SK-N-DZ (cell line): ENCODE data around the gene MMP23B.

Experiments
- DNase-seq: peaks from one replicate; pipeline ENCODE4 v3.0.0-alpha.2; 2015; ENCODE audit warnings: low spot score

MMP23B gene

GRCh38 chr1:1602304-1602967 lies 29.5 kb upstream of the MMP23B start:
- no peak for DNase-seq

DNA sequence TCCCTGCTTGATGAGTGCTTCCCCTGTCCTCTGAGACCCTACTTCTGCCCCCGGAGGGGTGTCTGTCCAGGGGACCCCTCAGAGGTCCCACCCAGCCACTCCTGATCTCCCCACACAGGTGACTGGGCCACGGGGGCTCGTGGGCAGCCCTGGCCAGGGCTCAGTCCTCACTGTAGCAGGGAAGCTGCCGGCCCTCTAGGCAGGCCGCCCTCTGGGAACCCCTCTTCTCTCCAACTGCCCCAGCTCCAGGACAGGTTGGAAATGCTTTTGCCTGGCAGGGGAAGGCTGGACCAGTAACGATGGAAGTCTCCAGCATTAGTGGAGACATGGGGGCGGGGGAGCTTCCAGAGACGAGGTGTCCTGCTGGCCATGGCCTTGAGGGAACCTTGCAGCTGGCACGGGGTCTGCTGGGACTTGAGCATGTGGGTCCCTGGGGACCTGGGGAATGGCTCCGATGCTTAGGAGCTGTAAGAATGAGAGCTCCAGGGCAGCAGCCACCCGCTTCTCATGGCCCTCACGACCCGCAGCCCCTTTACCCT lies 28.9 kb upstream of the MMP23B start:
- DNase-seq: peak; percentile 57

DNA sequence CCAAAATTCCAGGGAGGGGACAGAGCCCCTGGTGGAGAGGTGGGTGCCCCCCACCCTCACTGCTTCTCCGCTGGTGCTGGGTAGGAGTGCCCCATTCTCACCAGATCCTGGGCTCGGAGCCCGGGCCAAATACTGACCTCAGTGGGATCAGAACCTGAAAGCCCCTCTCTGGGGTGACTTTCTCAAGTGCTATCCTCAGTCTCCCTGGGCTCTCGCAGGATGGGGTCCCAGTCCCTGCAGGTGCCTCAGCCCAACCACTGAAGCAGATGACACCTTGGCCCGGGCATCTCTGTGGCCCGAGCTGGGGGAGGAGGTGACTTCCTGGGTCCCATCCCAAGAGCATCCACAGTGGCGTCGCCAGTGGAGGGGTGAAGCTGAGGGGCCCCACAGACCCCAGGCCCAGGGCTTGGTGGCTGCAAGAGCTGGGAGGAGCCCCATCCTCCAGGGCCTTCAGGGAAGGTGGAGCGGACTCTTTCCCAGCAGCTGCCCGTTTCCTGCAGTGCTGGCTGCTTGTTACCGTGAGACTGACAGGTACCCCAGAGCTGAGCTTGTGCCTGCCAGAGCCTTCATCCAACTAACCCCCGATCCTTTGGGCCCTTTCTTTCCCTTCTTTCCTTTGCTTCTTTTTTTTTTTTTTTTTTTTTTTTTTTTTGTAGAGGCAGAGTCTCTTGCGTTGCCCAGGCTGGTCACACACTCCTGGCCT lies 28.2 kb upstream of the MMP23B start:
- DNase-seq: no peak

GRCh38 chr1:1604374-1605033 lies 27.5 kb upstream of the MMP23B start:
- DNase-seq: no peak

DNA sequence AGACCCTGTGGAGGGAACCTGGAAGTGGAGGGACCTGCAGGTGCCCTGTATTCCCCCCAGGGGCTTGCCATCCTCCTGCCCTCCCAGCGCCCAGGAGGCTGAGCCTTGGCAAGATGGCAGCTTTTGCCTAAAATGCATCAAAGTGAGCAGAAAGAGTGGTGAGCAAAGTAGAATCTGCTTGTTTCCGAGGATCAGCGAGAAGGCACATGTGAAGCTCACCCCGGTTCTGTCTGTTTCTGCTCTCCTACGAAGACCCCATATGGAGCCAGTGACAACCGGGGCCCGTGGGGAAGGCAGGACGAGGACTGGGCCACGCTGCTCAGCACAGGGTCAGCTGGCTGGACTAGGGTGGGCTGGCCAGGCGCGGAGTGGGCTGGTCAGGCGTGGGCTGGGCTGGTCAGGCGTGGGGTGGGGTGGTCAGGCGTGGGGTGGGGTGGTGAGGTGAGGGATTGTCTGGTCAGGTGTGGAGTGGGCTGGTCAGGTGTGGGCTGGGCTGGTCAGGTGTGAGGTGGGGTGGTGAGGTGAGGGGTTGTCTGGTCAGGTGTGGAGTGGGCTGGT lies 26.9 kb upstream of the MMP23B start:
- no peak for DNase-seq

- DNase-seq: no peak
Measured at GRCh38 chr1:1605724-1606123, 26.2 kb upstream of the MMP23B start.

DNA sequence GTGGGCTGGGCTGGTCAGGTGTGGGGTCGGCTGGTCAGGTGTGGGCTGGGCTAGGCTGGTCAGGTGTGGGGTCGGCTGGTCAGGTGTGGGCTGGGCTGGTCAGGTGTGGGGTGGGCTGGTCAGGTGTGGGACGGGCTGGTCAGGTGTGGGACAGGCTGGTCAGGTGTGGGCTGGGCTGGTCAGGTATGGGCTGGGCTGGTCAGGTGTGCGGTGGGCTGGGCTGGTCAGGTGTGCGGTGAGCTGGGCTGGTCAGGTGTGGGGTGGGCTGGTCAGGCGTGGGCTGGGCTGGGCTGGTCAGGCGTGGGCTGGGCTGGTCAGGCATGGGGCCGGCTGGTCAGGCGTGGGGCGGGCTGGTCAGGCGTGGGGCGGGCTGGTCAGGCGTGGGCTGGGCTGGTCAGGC lies 25.7 kb upstream of the MMP23B start:
- no peak for DNase-seq

DNA sequence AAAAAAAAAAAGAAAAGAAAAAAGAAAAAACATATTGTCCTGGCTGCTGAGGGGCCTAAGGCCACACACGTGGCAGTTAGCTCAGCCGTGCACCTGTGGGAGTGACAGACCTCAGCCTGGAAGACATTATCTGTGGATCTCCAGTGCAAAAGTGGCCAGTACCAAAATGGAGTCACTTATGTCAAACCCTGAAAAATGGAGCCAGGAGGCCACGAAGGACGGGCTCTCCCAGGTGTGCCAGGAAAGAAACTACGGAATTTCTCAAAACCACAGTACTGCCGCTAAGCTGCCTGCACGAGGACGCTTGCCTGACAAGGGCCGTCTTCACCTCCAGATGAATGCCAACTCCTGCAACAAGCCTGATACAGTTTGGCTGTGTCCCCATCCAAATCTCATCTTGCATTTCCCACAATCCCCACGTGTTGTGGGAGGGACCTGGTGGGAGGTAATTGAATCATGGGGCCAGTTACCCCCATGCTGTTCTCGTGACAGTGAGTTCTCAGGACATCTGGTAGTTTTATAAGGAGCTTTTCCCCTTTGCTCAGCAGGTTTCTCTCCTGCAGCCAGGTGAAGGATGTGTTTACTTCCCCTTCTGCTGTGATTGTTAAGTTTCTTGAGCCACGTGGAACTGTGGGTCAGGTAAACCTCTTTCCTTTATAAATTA lies 22.0 kb upstream of the MMP23B start:
- peak; percentile 69 for DNase-seq

GRCh38 chr1:1610796-1611195 lies 21.2 kb upstream of the MMP23B start:
- DNase-seq: no peak

DNA sequence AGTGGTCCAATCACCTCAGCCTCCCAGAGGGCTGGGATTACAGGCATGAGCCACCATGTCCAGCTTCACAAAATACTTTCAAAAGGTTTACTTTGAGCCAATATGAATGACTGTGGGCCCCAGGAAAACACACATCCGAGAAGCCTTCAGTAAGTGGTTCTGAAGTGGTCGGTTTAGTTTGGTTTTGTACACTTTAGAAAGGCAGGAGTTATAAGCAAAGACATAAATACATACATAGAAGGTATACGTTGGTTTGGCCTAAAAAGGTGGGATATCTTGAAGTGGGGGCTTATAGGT lies 19.9 kb upstream of the MMP23B start:
- no peak for DNase-seq

DNA sequence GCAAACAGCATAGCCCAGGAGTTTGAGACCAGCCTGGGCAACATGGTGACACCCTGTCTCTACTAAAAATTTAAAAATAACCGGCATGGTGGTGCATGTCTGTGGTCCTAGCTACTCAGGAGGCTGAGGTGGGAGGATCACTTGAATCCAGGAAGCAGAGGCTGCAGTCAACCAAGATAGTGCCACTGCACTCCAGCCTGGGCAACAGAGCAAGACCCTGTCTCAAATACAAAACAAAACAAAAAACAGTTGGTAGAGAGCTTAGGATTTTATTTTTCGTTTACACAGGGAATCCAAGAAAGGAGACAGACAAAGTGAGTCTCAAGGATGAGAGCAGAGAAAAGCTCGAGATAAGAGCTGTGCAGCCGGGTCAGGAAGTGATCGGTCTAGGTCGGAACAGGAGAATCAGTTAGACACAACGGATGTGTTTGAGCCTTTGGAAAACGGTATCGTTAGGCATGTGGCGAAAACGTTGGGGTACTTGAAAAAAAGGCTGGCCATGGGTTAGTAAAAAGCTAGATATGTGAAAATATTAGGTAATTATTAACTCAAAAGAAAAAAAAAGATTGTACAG lies 18.4 kb upstream of the MMP23B start:
- DNase-seq: no peak

DNA sequence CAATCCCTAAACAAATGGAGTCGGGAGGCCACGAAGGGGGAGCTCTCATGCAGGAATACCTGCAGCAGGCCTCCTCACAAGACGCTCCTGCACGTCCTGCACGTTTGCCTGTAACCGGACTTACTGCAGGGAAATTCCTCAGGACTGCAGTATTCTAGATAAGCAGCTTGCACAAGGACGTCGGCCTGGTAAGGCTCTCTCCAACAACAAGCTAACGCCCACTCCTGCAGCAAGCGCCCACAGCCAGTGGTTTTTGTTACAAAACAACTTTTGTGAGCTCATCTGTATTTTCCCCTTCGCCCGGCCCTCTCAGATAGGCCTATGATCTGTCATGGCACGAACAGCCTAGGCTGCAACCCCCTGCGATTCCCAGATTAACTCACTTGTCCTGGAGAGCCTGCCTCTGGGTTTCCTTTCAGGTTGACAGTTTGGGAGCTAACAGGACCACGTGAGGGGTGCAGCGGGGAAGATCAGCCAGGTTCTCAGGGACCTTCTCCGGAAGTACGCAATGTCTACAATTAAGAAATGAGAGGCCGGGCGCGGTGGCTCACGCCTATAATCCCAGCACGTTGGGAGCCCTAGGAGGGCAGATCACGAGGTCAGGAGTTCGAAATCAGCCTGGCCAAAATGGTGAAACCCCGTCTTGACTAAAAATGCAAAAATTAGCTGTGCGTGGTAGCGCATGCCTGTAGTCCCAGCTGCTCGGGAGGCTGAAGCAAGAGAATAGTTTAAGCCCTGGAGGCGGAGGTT lies 17.6 kb upstream of the MMP23B start:
- DNase-seq: no peak

GRCh38 chr1:1614954-1615255 lies 17.1 kb upstream of the MMP23B start:
- DNase-seq: no peak

DNA sequence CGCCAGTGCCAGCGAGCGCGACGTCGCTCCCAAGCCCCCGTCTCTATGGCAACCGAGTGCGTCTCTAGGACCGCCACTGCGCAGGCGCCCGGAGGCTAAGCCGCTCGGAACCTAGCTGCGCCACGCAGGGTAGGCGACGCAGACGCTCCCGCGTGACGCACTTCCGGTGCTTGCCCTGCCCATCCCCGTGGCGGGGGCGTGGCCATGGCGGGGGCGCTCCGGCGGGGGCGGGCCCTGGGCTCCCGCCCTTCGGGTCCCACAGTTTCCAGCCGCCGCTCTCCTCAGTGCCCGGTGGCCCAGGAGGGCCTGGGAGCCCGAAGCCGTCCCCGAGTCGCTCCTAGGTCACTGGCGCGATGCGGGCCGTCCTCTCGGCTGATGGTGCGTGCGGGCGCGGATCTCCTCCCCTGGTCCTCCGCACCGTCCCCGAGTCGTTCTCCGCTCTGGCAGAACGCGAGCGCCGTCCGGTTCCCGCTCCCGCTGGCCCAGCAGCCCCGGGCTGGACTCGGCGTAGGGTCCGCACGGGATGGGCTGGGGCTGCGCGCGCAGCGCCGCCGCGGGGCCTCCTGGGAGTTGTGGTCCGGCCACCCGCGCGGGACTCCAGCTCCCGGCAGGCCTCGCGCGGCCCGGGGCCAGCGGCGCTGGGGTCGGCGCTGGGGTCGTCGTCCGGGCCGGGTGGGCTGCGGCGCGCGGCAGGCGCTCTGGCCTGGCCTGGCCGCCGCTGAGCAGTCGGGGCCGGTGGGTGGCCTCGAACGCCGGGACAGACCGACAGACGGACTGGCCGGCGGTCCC lies 16.5 kb upstream of the MMP23B start, which contains the start of gene MIB2:
Gene MIB2, plus strand, starts transcription at position 245 of the 789 bp plus-strand sequence. CDS start 7,953 bp downstream, outside the sequence.
- DNase-seq: peak; percentile 94

DNA sequence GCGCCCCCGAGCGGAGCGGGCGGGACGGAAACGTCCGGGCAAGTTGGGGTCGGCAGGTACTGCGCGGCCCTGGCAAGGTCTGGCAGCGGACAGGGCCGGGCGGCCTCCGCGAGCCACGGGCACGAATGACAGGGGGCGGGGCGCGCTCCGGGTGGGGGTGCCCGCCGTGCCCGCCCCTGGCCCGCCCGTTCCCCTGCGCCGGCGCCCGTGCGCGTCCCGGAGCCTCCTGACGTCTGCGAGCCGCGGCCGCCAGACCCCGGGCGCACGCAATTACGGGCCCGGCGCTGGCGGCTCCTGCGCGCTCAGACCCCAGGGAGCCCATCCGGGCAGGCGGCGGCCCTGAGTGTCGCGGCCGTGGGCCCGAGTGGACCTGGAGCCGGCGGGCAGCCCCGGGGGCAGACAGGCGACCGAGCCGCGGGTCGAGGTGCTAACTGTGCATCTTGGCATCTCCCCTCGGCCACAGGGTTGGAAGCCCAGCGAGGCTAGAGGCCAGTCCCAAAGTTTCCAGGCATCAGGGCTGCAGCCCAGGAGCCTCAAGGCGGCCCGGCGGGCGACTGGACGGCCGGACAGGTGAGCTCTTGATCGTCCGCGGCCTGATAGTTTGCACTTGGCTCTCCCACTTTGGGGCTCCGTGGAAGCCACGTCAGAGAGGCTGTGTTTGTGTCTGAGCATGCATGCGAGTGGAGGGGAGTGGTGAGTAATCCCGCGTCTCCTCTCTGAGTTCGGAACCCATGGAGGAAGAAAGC lies 15.8 kb upstream of the MMP23B start:
- no peak for DNase-seq

- no peak for DNase-seq
Measured at GRCh38 chr1:1616838-1617237, 15.1 kb upstream of the MMP23B start.

GRCh38 chr1:1617516-1617915 lies 14.5 kb upstream of the MMP23B start:
- DNase-seq: no peak

DNA sequence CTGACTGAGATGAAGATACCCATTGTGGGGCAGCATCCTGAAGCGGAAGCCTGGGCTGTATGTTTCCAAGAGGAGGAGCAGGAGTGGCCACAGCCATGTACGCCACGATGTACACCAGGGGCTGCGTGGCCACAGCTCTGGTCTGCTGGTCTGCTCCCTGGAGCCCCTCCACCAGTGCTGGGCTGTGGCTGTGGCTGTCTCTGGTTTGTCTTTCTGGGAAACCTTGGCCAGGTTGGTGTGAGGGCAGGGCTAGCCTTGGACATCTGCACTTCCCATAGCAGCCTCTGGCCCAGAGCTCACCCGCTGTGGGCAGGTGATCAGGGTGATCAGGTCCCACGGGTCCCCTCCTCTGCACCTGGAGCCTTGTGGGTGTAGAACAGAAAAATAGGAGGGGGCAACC lies 14.0 kb upstream of the MMP23B start:
- no peak for DNase-seq

- no peak for DNase-seq
Measured at GRCh38 chr1:1618396-1619068, 13.4 kb upstream of the MMP23B start.
